Heart left ventricle (tissue), 16 donors: ENCODE measurements around the gene NME3. TPM values are rescaled to one million over a fixed set of nuclear protein-coding genes. Genes with fewer than 3 reads are reported as not detected.
A peak's percentile ranks its signal among the peaks of the same experiment; 100 is the strongest.

ENCODE experiments used
- ATAC-seq, 4 donors: fragments of 200-7000 bp; cut with Tn5 transposase; one replicate each; pipeline ENCODE4 v1.9.1; 2020 to 2022; ENCODE audit warnings: moderate library complexity in 4 of 4, mild to moderate bottlenecking in 3 of 4, moderate number of reproducible peaks in 1 of 4
- DNase-seq, 5 donors: peaks; one replicate each; pipeline ENCODE4 v3.0.0-alpha.2; 2020
- H3K27ac ChIP-seq, 12 donors: fragments of 200-600 bp; sonication (generic) in 4 of 12; one replicate each; pipeline versions ENCODE4 v1.5.0 to v1.8.0; 2016 to 2022; ENCODE audit warnings: mild to moderate bottlenecking in 2 of 12
- H3K27me3 ChIP-seq, 9 donors: fragments of 200-600 bp; sonication (generic) in 2 of 9; one replicate each; pipeline versions ENCODE4 v1.5.1 to v1.8.0; 2016 to 2022; ENCODE audit warnings: mild to moderate bottlenecking in 3 of 9
- H3K36me3 ChIP-seq, 9 donors: fragments of 200-600 bp; sonication (generic) in 2 of 9; one replicate each; pipeline versions ENCODE4 v1.5.0 to v1.8.0; 2018 to 2022; ENCODE audit warnings: mild to moderate bottlenecking in 2 of 9
- H3K4me1 ChIP-seq, 12 donors: fragments of 200-600 bp; sonication (generic) in 4 of 12; one replicate each; pipeline versions ENCODE4 v1.5.0 to v1.8.0; 2016 to 2022; ENCODE audit warnings: mild to moderate bottlenecking in 3 of 12
- H3K4me3 ChIP-seq, 12 donors: fragments of 200-600 bp; sonication (generic) in 4 of 12; one replicate each; pipeline versions ENCODE4 v1.5.0 to v1.8.0; 2017 to 2022; ENCODE audit warnings: mild to moderate bottlenecking in 9 of 12, moderate library complexity in 4 of 12
- H3K9me3 ChIP-seq, 12 donors: fragments of 200-600 bp; sonication (generic) in 4 of 12; one replicate each; pipeline versions ENCODE4 v1.5.0 to v1.8.0; 2016 to 2022; ENCODE audit warnings: mild to moderate bottlenecking in 1 of 12
- CTCF ChIP-seq, 12 donors: fragments of 200-600 bp; sonication (generic) in 4 of 12; IDR thresholded peaks; one replicate each; pipeline versions ENCODE4 v1.5.0 to v1.8.0; 2018 to 2022; ENCODE audit warnings: antibody characterized with exemption in 12 of 12, mild to moderate bottlenecking in 5 of 12
- POLR2A ChIP-seq, 2 donors: fragments of 450-650 bp; IDR thresholded peaks; one replicate each; pipeline ENCODE4 v1.6.1; 2017; ENCODE audit warnings: antibody characterized with exemption in 2 of 2, mild to moderate bottlenecking in 2 of 2, moderate library complexity in 2 of 2
- WGBS, 4 donors: extraction: QIAGEN DNeasy Blood & Tissue Kit in 2 of 4; methylation state at CpG; one replicate each; pipeline versions ENCODE4 v1.1.5 to v1.1.7; 2013 to 2018; 5-methylcytosine and 5-hydroxymethylcytosine counted together
- intact Hi-C, 10 donors: fragments of 100-400 bp; cut with DNase I; formaldehyde crosslinking; loops; one replicate each; pipeline versions ENCODE4 v1.11.1 to v1.14.2; 2022
- polyA plus RNA-seq, 2 donors: library from polyadenylated mRNA; stranded (reverse); fragments of 200-250 nt; gene quantifications; one replicate each; pipeline ENCODE4 v1.2.3, GENCODE V29; 2013
- total RNA-seq, 9 donors: library from RNA; depleted of rRNA in 2 of 9; stranded (reverse); fragments of >200 nt in 2 of 9; fragmentation: NEBNext Ultra II Directional in 3 of 9; extraction: Animal tissue kit (Norgen Biotek cat#: 25700) in 3 of 9; gene quantifications; one replicate each; pipeline versions ENCODE4 v1.1.0 to v1.2.4, GENCODE V29; 2016 to 2023
- donor health status: ischemic (EF 13 %, LVEDD 7.1; RV severe dilation, severe dysfunction).
- donor health status: healthy with polysubstance abuse.
- donor health status: DM: no; HTN: yes; CAD: no.
- donor health status: DM: no; HTN: no; CAD: no.
- donor health status: ischemic (EF 25% LVEDD 6.9; RV normal size, moderate dysfunction).
- donor health status: ischemic (EF 25% LVEDD 5.7; RV mildly dilated, moderate dysfunction).
- donor health status: healthy.
- donor health status: DM: yes; HTN: yes; CAD: no.
- donor health status: ischemic (EF 35%, LVEDD 5.7; RV mildly dilated, moderate dysfunction).
- donor health status: nonischemic (EF 11% LVEDD 7.7; RV severe dilation, severe dysfunction).
- donor health status: DM: yes; HTN: yes; CAD: no.
- donor health status: PGD.
- donor health status: ischemic (EF 29% LVEDD 5.4; RV normal size, mild dysfunction).
- donor health status: nonischemic (EF 23%, LVEDD 6.1; RV moderate dilation, normal function).

The NME3 gene
- total and polyA plus RNA-seq, 11 donors: 24.4 to 86.4 (median 31.3) TPM

GRCh38 chr16:1731603-1732002, 39.7 kb downstream of the NME3 start:
- TF ChIP-seq POLR2A (IDR thresholded peaks at IDR 0.05): no peak
- Histone ChIP-seq H3K4me3 (no peak overlapping the region), H3K4me1 (peaks cover 0 to 11% (median 0%) of the 10 kb centered on the region in 12 donors), H3K9me3 (no peaks in the 10 kb centered on the region), H3K27ac (peak overlapping the region in 1 of 12 donors; percentile 44), H3K27me3 (no peaks in the 10 kb centered on the region), H3K36me3 (peaks cover 0 to 78% (median 72%) of the 10 kb centered on the region in 9 donors)
- no peak for ATAC-seq
- 74 to 93% (median 80%) methylated on average over 5 to 7 of the region's 7 CpGs for WGBS, 4 donors
- intact Hi-C loops: no loop called here
- DNase-seq: no peak

GRCh38 chr16:1731073-1731472, 40.3 kb downstream of the NME3 start:
- H3K4me1 ChIP-seq: peaks cover 0 to 11% (median 0%) of the 10 kb centered on the region in 12 donors
- WGBS, 4 donors: 89 to 96% (median 93%) methylated on average over 7 of the region's 7 CpGs
- intact Hi-C loops: no loop called here

GRCh38 chr16:1729445-1729844, 41.9 kb downstream of the NME3 start:
- ATAC-seq (no peak), DNase-seq (no peak)
- intact Hi-C loops: no loop called here
- H3K36me3 ChIP-seq: peaks cover 0 to 93% (median 84%) of the 10 kb centered on the region in 9 donors
- no peaks in the 10 kb centered on the region for H3K27me3 ChIP-seq
- TF ChIP-seq CTCF (IDR thresholded peaks at IDR 0.05) (no peak), POLR2A (IDR thresholded peaks at IDR 0.05) (no peak)
- peaks cover 0 to 11% (median 0%) of the 10 kb centered on the region in 12 donors for H3K4me1 ChIP-seq
- H3K27ac ChIP-seq: no peak overlapping the region
- H3K9me3 ChIP-seq: no peaks in the 10 kb centered on the region
- WGBS, 4 donors: 92 to 97% (median 95%) methylated on average over 34 to 35 of the region's 35 CpGs
- H3K4me3 ChIP-seq: no peak overlapping the region

More at GRCh38 chr16:1731073-1731472, 40.3 kb downstream of the NME3 start:
- Histone ChIP-seq H3K27me3 (no peaks in the 10 kb centered on the region), H3K36me3 (peaks cover 0 to 84% (median 78%) of the 10 kb centered on the region in 9 donors), H3K27ac (peak overlapping the region in 1 of 12 donors; percentile 44), H3K4me3 (no peak overlapping the region), H3K9me3 (no peaks in the 10 kb centered on the region)
- TF ChIP-seq CTCF (IDR thresholded peaks at IDR 0.05) (no peak), POLR2A (IDR thresholded peaks at IDR 0.05) (no peak)
- DNase-seq (no peak), ATAC-seq (no peak)

- H3K27ac ChIP-seq: no peak overlapping the region
- intact Hi-C loops: no loop called here
- ATAC-seq (no peak), DNase-seq (no peak)
- H3K9me3 ChIP-seq: no peaks in the 10 kb centered on the region
- peaks cover 0 to 93% (median 83%) of the 10 kb centered on the region in 9 donors for H3K36me3 ChIP-seq
- H3K4me3 ChIP-seq: no peak overlapping the region
- H3K27me3 ChIP-seq: no peaks in the 10 kb centered on the region
- peaks cover 0 to 14% (median under 1%) of the 10 kb centered on the region in 12 donors for H3K4me1 ChIP-seq
- 96 to 97% (median 97%) methylated on average over 18 of the region's 18 CpGs for whole genome bisulfite sequencing, 4 donors
- no peak for TF ChIP-seq POLR2A (IDR thresholded peaks at IDR 0.05)
- no peak for TF ChIP-seq CTCF (IDR thresholded peaks at IDR 0.05)
These were observed 42.3 kb downstream of the NME3 start for GRCh38 chr16:1729026-1729425.
